KMS-11 (cell line): Measurements from ENCODE around the gene GBGT1.

Experiments
- H2AFZ ChIP-seq: fragments of 200-600 bp; sonication (generic); 2 replicates; pipeline ENCODE4 v1.6.1; 2016; ENCODE audit warnings: antibody characterized with exemption, mixed run types, low read depth
- H3K27ac ChIP-seq: fragments of 200-600 bp; sonication (generic); 2 replicates; pipeline ENCODE4 v1.6.1; 2016; ENCODE audit warnings: mild to moderate bottlenecking, mixed run types
- H3K27me3 ChIP-seq: fragments of 200-600 bp; sonication (generic); 2 replicates; pipeline ENCODE4 v1.6.1; 2017; ENCODE audit warnings: mild to moderate bottlenecking, low read depth, mixed run types, moderate library complexity; ENCODE audit not compliant: insufficient read depth
- H3K36me3 ChIP-seq: fragments of 200-600 bp; sonication (generic); 2 replicates; pipeline ENCODE4 v1.6.1; 2017; ENCODE audit warnings: mild to moderate bottlenecking, mixed run types; ENCODE audit not compliant: insufficient read depth
- H3K4me1 ChIP-seq: fragments of 200-600 bp; sonication (generic); 2 replicates; pipeline ENCODE4 v1.6.1; 2016; ENCODE audit warnings: mild to moderate bottlenecking, low read depth, mixed run types; ENCODE audit not compliant: poor library complexity, severe bottlenecking
- H3K4me2 ChIP-seq: fragments of 200-600 bp; sonication (generic); 2 replicates; pipeline ENCODE4 v1.7.0; 2016; ENCODE audit warnings: mild to moderate bottlenecking, mixed run types
- H3K4me3 ChIP-seq: fragments of 200-600 bp; sonication (generic); IDR thresholded peaks from 2 replicates; pipeline ENCODE4 v1.6.1; 2017; ENCODE audit warnings: low read depth, low read length, mixed read lengths; ENCODE audit not compliant: insufficient read depth
- H3K79me2 ChIP-seq: fragments of 200-600 bp; sonication (generic); 2 replicates; pipeline ENCODE4 v1.6.1; 2016; ENCODE audit warnings: low read depth, mixed run types; ENCODE audit not compliant: insufficient read depth
- H3K9ac ChIP-seq: fragments of 200-600 bp; sonication (generic); 2 replicates; pipeline ENCODE4 v1.6.1; 2016; ENCODE audit warnings: mild to moderate bottlenecking, mixed run types
- H4K20me1 ChIP-seq: fragments of 200-600 bp; sonication (generic); 2 replicates; pipeline ENCODE4 v1.6.1; 2016; ENCODE audit warnings: mild to moderate bottlenecking, mixed run types; ENCODE audit not compliant: insufficient read depth
- TF ChIP-seq, protein P1 (sequence below): fragments of 200-600 bp; sonication (generic); conservative IDR thresholded peaks from 2 replicates; pipeline ENCODE4 v1.6.1; 2017; ENCODE audit warnings: low read depth, mild to moderate bottlenecking, antibody characterized with exemption, low read length, moderate library complexity, mixed read lengths

The GBGT1 gene

GRCh38 chr9:133130685-133131244, 32.9 kb downstream of the GBGT1 start:
- no peak overlapping the region for H3K4me3 ChIP-seq
- no peak overlapping the region for H3K4me2 ChIP-seq
- TF ChIP-seq, protein P1, sequence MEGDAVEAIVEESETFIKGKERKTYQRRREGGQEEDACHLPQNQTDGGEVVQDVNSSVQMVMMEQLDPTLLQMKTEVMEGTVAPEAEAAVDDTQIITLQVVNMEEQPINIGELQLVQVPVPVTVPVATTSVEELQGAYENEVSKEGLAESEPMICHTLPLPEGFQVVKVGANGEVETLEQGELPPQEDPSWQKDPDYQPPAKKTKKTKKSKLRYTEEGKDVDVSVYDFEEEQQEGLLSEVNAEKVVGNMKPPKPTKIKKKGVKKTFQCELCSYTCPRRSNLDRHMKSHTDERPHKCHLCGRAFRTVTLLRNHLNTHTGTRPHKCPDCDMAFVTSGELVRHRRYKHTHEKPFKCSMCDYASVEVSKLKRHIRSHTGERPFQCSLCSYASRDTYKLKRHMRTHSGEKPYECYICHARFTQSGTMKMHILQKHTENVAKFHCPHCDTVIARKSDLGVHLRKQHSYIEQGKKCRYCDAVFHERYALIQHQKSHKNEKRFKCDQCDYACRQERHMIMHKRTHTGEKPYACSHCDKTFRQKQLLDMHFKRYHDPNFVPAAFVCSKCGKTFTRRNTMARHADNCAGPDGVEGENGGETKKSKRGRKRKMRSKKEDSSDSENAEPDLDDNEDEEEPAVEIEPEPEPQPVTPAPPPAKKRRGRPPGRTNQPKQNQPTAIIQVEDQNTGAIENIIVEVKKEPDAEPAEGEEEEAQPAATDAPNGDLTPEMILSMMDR: no peak
- no peaks in the 10 kb centered on the region for H4K20me1 ChIP-seq
- no peak overlapping the region for H2AFZ ChIP-seq
- H3K27ac ChIP-seq: no peak overlapping the region
- H3K9ac ChIP-seq: no peak overlapping the region
- no peaks in the 10 kb centered on the region for H3K4me1 ChIP-seq
- H3K36me3 ChIP-seq: no peaks in the 10 kb centered on the region
- H3K79me2 ChIP-seq: no peaks in the 10 kb centered on the region; the same call in 1 of the 2 replicates
- H3K27me3 ChIP-seq: no peaks in the 10 kb centered on the region

GRCh38 chr9:133129001-133129795, 34.5 kb downstream of the GBGT1 start:
- H3K27me3 ChIP-seq: no peaks in the 10 kb centered on the region
- no peaks in the 10 kb centered on the region for H3K4me1 ChIP-seq

DNA sequence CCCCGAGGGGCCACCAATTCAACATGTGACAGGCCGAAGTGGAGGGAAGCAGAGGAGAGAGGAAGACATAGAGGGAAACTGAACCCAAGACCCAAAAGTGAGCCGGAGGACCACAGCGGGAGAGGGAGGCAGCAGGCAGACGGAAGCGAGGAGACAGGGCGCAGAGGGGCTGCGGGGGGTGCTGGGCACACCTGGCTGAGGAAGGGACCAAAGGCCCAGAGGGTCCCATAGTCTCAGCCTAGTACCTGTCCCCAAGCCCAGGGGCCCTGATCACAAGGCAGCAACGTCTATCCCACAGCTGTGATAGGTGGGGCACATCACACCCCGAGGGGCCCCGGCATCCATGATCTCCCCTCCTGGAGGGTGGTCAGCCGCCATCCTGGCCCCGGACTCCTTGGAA, 35.6 kb downstream of the GBGT1 start:
- H3K4me3 ChIP-seq: no peak overlapping the region
- H4K20me1 ChIP-seq: no peaks in the 10 kb centered on the region
- no peaks in the 10 kb centered on the region; the same call in 1 of the 2 replicates for H3K79me2 ChIP-seq
- H3K4me2 ChIP-seq: no peak overlapping the region
- no peaks in the 10 kb centered on the region for H3K4me1 ChIP-seq
- no peaks in the 10 kb centered on the region for H3K27me3 ChIP-seq
- no peak overlapping the region for H3K27ac ChIP-seq
- no peaks in the 10 kb centered on the region for H3K36me3 ChIP-seq
- no peak overlapping the region for H3K9ac ChIP-seq
- H2AFZ ChIP-seq: no peak overlapping the region
- TF ChIP-seq, protein P1: no peak

More at GRCh38 chr9:133129001-133129795, 34.5 kb downstream of the GBGT1 start:
- Histone ChIP-seq H4K20me1 (no peaks in the 10 kb centered on the region), H3K79me2 (no peaks in the 10 kb centered on the region; the same call in 1 of the 2 replicates), H3K4me3 (no peak overlapping the region), H3K4me2 (no peak overlapping the region), H3K27ac (no peak overlapping the region), H3K9ac (no peak overlapping the region), H2AFZ (no peak overlapping the region), H3K36me3 (no peaks in the 10 kb centered on the region)
- TF ChIP-seq, protein P1: no peak

DNA sequence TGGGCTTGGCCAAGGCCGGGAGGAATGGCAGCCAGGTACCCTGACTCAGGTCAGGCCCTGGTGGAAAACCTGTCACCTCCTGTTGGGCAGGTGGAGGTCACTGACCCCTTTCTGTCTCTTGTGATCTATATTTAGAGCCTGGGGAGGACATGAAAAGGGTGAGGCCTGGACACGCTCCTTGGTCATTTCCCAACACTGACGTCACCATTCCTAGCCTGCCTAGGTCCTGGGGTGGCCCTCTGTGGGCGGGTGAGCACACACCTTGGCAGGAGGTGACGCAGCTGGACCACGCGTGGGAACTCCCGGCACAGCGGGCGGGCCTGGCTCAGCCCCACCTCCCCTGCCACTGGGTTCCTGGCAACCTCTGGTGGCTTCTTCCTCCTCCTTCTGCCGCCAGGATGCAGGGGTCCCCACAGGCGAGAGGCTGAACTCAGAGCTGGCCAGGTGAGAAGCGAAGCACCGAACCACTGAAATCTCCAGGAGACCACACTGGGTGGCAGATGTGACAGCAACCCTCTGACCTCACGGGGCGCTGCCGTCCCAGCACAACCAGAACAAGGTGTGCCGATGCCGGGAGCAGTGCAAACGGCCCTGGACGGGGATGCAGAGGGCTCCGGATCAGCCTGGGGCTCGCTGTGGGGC, 36.3 kb downstream of the GBGT1 start:
- H3K79me2 ChIP-seq: no peaks in the 10 kb centered on the region; the same call in 1 of the 2 replicates
- no peaks in the 10 kb centered on the region for H4K20me1 ChIP-seq
- TF ChIP-seq, protein P1: no peak
- no peaks in the 10 kb centered on the region for H3K27me3 ChIP-seq
- no peak overlapping the region for H3K4me2 ChIP-seq
- no peak overlapping the region for H2AFZ ChIP-seq
- H3K4me3 ChIP-seq: no peak overlapping the region
- H3K9ac ChIP-seq: no peak overlapping the region
- H3K4me1 ChIP-seq: no peaks in the 10 kb centered on the region
- no peaks in the 10 kb centered on the region for H3K36me3 ChIP-seq
- H3K27ac ChIP-seq: no peak overlapping the region
